NCI-H524 (cell line): ENCODE measurements around the gene SDK2.
A peak's percentile ranks its signal among the peaks of the same experiment; 100 is the strongest.

Experiments
- DNase-seq, 2 experiments: peaks; one replicate each; lab custom pipeline; 2025; lab: John Stamatoyannopoulos, UW

Gene SDK2, protein sequence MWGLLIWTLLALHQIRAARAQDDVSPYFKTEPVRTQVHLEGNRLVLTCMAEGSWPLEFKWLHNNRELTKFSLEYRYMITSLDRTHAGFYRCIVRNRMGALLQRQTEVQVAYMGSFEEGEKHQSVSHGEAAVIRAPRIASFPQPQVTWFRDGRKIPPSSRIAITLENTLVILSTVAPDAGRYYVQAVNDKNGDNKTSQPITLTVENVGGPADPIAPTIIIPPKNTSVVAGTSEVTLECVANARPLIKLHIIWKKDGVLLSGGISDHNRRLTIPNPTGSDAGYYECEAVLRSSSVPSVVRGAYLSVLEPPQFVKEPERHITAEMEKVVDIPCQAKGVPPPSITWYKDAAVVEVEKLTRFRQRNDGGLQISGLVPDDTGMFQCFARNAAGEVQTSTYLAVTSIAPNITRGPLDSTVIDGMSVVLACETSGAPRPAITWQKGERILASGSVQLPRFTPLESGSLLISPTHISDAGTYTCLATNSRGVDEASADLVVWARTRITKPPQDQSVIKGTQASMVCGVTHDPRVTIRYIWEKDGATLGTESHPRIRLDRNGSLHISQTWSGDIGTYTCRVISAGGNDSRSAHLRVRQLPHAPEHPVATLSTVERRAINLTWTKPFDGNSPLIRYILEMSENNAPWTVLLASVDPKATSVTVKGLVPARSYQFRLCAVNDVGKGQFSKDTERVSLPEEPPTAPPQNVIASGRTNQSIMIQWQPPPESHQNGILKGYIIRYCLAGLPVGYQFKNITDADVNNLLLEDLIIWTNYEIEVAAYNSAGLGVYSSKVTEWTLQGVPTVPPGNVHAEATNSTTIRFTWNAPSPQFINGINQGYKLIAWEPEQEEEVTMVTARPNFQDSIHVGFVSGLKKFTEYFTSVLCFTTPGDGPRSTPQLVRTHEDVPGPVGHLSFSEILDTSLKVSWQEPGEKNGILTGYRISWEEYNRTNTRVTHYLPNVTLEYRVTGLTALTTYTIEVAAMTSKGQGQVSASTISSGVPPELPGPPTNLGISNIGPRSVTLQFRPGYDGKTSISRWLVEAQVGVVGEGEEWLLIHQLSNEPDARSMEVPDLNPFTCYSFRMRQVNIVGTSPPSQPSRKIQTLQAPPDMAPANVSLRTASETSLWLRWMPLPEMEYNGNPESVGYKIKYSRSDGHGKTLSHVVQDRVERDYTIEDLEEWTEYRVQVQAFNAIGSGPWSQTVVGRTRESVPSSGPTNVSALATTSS (N-terminal part only)

GRCh38 chr17:73644145-73645049 lies at the start of gene SDK2:
Gene SDK2 (minus strand): TSS chr17:73644445. CDS start chr17:73644088, 357 bp downstream.
- DNase-seq, result peak in 1 of 2 experiments; percentile 71

- no peak for DNase-seq
These were observed 48.8 kb upstream of the SDK2 start for GRCh38 chr17:73693071-73693470.

- no peak for DNase-seq
These were observed 47.1 kb upstream of the SDK2 start for GRCh38 chr17:73691321-73691766.

- no peak for DNase-seq
These were observed 46.4 kb upstream of the SDK2 start for GRCh38 chr17:73690676-73691075.

DNA sequence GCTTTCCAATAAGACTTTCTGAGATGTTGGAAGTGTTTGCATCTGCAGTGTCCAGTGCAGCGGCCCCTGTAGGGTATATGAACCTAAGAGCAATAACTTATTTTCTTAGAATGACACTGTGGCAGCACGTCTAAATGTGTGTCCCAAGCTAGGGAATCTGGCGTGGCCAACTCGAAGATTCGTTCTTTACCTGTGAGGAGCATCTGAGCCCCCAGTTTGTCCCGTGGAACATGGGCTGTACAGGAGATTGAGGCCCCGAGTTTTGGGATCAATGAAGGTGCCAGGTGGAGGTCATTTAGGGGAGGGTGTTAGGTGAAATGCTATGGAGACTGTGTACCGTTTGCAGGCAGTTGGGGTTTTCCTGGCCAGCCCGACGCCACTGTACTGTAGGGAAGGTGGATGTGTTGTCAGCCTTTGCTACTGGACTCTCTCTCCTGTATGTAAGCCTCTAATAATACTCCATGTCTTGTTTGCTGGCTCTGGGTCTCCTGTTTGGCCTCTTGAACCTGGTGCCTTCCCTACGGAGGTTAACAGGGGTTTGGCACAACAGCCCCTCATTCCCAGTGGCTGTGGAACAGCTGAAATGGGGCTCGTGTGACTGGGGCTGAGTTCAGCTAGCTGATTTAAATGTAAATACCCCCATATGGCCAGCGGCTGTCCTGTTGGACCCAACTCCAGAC lies 45.5 kb upstream of the SDK2 start:
- no peak for DNase-seq

DNA sequence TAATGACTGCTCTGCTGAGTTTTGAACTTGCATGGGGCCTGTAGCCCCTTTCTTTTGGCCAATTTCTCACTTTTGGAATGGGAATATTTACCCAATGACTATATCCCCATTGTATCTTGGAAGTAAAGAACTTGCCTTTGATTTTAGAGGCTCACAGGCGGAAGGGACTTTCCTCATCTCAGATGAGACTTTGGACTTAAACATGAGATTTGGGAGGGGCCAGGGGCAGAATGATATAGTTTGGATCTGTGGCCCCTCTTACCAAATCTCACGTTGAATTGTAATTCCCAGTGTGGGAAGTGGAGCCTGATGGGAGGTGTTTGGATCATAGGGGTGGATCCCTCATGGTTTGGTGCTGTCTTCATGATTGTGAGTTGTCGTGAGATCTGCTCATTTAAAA lies 42.7 kb upstream of the SDK2 start:
- no peak for DNase-seq

DNA sequence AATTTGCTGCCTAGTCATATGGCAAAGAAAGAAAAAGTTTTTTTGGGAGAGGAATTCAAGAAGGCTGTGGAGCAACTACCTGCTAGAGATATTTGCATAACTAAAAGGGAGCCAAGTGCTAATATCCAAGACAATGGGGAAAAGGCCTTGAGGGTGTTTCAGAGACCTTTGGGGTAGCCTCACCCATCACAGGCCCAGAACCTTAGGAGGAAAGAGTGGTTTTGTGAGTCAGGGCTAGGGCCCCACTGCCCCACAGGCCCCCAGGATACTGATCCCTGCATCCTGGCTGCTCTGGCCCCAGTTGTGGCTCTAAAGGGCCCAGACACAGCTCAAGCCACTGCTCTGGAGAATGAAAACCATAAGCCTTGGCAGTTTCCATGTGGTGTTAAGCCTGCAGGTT lies 41.9 kb upstream of the SDK2 start:
- DNase-seq, result no peak

DNA sequence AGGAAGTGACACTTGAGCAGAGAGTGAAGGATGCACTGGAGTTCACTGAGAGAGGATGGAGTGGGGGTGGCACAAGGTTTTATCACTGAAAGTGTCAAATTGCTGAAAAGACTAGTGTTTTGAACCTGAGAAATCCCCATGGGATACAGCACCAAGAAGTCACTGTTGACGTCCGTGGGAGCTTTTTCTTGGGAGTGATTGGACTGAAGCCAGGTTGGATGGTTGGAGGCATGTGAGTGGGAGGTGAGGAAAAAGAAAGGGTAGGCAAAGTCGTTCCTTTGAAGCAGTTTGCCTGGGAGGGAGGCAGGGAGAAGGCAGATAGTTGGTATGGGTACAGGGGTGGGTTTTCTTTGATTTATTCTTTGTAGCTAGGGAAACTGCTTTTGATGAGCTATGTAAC lies 39.9 kb upstream of the SDK2 start:
- no peak for DNase-seq

DNA sequence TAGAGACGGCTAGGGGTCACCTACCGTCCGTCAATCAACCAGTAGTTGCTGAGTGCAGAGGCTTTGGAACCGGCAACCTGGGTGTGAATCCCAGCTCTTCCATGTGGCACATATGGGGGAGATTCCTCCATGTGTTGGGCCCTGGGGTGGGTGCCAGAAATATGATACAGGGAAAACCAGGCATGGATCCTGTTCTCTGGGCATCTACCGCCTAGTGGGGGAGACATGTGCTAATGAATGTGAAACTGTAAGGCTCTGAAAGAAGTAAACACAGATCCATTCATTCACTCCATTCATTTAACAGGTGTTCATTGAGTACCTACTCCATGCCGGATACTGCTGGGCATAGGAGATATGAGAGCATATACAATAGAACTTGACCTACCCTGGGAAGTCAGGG lies 39.5 kb upstream of the SDK2 start:
- peak in 1 of 2 experiments; percentile 39 for DNase-seq

DNA sequence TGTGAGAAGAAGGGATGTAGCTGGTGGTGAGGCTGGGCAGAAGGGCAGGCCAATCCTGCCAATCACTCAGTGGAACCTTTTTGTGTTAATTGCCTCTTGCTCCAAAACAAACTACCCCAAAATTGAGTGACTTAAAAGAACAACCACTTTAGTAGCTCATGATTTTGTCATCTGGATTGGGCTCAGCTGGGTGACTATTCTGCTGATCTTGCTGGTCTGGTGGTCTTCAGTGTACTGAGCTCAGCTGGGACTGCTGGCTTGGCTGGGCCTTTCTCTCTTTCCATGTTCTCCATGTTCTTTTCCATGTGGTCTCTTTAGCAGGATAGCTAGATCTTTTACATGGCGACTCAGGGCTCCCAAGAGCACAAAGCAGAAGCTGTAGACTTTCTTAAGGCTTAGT lies 37.7 kb upstream of the SDK2 start:
- no peak for DNase-seq

GRCh38 chr17:73679476-73679875 lies 35.2 kb upstream of the SDK2 start:
- DNase-seq, result no peak

DNA sequence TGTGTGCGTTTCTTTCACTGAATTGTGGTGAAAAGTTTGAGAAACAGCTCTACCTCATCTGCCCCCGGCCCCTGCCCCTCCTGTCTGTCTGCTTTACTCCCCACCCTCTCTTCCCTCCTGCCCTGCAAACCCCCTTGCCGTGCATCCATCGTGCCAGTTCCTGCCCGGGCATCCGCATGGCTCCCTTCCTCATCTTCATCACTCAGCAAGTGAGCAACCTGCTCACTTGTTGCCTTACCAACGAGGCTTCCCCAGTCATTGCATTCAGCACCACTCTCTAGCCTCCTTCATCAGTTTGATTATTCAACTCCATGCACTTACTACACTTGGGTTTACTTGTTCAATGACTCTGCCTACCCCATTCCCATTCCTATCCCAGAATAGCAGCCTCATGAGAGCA lies 34.8 kb upstream of the SDK2 start:
- no peak for DNase-seq

DNA sequence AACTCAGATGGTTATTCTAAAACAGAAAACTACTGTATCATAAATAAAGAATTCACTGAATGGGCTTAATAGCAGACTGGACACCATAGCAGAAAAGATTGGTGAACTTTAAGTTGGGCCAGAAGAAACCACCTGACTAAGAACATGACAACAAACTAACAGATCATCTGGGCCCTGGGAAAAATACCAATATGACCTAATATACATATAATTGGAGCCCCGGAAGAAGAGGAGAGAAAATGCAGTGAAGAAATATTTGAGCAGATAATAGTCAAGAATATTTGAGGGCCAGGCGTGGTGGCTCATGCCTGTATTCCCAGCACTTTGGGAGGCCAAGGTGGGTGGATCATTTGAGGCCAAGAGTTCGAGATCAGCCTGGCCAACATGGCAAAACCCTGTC lies 25.5 kb upstream of the SDK2 start:
- no peak for DNase-seq

DNA sequence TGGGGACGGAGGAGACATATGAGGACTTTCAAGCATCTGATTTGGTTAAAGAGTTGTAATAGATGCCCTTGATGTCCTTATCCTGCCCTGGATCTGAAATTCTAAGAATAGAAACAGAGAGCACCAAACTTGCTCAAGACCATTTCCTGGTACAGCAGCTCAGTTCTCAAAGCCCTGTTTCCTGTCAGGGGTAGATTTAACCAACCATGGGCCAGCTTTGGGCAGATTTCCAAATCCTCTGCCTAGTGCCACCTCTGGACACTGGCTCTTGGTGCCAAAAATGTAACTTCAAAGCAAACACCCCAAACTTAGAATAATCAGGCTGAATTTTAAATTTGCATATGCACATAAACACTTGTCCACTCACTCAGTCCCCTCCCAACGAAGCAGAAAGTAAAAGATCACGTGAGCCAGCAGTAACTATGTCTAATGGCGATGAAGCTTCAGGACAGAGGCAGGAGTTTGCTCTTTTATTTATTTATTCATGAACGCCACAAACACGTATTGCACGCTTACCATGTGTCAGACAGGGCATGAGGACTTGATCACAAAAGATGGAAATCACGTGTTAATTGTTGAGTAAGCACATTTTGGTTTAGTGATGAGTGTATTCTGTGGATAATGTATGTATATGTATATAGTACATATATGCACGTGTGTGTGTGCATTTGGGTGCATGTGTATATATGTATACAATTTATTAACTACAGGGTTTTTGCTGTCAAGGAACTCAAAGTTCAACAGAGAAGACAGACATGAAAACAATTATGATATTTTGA lies 23.1 kb upstream of the SDK2 start:
- no peak for DNase-seq

DNA sequence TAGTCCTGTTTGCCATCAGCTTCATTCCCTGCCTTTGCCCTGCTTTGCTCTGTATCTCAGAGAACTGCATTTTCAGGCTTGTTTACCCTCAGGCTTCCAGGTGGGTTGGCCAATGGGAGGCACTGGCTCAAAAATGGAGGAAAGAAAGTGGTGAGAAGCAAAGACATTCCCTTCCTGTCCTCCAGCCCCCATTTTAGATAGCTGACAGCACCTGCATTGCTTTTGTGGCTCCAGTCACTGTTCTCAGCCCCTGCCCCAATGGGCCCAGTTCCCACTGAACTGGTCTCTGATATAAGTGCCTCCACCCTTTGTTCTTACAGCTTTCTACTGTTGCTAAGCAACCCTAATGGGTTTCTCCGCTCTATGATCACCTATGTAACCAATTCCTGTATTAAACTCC lies 19.4 kb upstream of the SDK2 start:
- DNase-seq, result peak in 1 of 2 experiments; percentile 32

DNA sequence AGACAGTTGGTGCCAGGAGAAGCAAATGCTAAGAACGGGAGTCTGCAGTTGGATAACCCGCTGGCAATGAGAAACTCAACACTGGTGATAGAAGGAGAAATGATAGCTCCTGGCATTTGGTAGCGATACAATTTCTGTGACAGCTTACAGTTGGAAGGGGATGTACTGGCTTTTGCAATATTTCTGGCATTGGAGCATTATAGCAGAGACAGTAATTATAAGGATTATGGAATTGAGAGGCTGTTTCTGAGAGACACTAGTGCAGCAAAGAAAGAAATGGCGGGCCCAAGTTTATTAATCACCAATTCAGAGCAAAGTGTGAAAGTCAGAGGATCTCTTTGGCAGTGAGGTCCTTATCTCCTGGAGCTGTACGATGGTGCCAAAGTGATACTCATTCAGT lies 16.1 kb upstream of the SDK2 start:
- no peak for DNase-seq

DNA sequence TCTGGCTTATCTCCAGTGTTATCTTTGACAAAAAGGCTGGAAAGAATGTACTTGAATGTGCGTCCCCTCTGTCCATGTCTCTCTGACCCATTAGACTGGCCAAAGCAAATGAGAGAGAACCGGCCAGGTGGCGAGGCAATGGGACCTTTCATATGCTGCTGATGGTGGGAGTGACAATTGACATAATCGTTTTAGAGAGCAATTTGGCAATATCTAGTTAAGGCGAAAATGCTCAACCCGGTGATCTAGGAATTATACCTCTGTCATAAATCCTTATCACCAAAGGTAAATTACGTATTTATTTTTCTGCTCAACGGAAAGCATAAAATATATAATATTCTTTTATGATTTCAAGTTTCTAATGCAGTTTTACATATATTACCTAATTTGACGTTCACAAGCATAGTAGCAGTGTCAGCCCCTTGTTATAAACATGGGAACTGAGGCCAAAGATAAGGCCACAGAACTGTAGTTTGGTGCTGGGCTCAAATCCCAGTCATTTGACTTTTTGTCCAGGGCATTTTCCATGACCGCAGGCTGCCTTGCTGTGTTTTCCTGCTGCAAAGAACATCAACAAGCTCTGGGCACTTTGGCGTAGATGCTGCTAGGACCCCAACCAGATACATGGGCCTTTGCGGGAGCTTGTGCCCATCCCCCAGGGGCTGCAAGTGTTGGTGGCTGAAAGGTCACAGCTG lies 14.7 kb upstream of the SDK2 start:
- DNase-seq, result no peak

DNA sequence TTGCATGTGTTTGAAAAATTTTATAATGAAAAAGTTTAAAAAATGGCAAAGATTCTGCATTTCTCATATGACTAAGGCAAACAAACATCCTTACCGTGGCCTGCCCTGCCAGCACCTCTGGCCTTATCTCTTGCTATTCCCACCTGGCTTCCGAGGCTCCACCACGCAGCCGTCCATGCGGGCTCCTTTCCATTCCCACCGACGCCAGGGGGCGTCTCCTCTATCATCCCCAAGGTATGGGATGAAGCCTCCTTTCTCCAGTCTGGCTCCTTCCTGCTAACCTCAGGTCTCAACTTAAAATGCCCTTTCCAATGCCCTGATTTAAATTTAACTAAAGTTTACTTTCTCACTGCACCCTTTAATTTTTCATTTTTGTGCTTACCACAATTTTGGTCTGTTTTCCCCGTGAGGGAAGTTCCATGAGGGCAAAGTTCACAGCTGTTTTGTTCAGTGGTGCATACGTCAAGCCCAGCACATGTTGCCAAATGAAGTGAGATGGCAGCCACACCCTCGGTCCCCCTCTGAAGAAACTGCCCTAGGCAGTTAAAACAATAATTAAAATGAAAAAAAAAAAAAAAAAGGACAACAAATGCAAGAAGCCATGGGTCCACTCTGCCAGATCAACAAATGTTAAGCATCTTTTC lies 13.3 kb upstream of the SDK2 start:
- DNase-seq, result peak; percentile 75 to 87

DNA sequence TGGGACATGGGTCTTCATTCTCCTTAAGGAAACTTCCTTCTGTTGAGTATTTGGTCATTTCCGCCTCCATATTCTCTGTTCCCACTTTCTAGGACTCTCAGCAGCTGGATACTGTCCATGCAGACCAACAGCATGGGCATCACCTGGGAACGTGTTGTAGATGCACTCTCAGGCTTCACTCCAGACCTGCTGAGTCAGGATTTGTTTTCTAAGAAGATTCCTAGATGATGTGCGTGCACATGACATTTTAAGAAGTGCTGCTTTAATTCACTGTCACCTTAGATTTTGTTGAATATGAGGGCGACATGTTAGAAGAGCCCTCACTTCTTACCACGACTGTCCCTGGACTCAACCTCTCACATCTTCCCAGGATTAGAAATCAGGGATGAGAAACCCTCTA lies 10.0 kb upstream of the SDK2 start:
- no peak for DNase-seq
